Loucy (cell line): ENCODE measurements around the gene UNC80.

Experiments
- CTCF ChIP-seq: fragments of 200-600 bp; sonication (generic); conservative IDR thresholded peaks from 2 replicates; pipeline ENCODE4 v1.5.1; 2014; ENCODE audit warnings: mild to moderate bottlenecking, antibody characterized with exemption, low read length
- EZH2phosphoT487 ChIP-seq: fragments of 200-600 bp; IDR thresholded peaks from 2 replicates; pipeline ENCODE4 v1.6.1; 2018; ENCODE audit warnings: antibody characterized with exemption, mild to moderate bottlenecking, moderate library complexity, borderline replicate concordance

GRCh38 chr2:209791151-209791550 is 19.5 kb downstream of the UNC80 start:
- TF ChIP-seq CTCF = no peak
- no peak for TF ChIP-seq EZH2phosphoT487
